ENCODE results near the gene SLC12A8. TPM values are rescaled to one million over a fixed set of nuclear protein-coding genes. Genes with fewer than 3 reads are reported as not detected.

The SLC12A8 gene
- total and polyA plus RNA-seq, 9 of the 15 experiments (the other 6 are each of a cell fraction or from before 2014, with no cell fraction given) = 0.04 to 0.33 (median 0.09) TPM; not detected in 4

DNA sequence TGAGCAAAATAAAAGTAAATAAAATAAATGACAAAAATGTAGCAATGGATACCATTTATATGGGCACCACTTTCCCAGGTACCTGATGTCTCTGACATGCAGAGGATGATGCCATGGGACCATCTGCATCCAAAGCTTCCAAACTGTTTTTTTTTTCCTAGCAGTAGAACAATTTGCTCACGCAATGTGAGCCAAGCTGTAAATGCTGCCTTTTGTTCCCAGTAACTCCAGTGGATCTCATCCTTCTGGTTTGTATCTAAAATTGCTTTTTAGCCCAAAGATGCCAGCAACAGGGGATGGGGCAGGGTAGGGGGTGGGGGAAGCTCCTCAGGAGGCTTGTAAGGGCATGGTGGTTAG lies 32.7 kb downstream of the SLC12A8 start:
- no peak for FAIRE-seq
- BruUV-seq (replicated peaks) = no TSS peak
- H3K4me1 ChIP-seq (replicated peaks in 1 of 2; ENCODE audit: control insufficient read depth in 2 of 2, insufficient read depth in 2 of 2, low read length in 2 of 2) = peaks cover 0 to 7% of the 10 kb centered on the region in 2 experiments; a peak in 2 of 5 replicates
- intact Hi-C loops (cut with micrococcal nuclease) (no loop called here), in situ Hi-C loops (cut with MboI) (no loop called here)
- no peaks in the 10 kb centered on the region for H3K9me3 ChIP-seq (replicated peaks; ENCODE audit: control insufficient read depth, insufficient read depth, low read depth, low read length)
- H3K79me2 ChIP-seq (ENCODE audit: control insufficient read depth, insufficient read depth, low read length) = no peaks in the 10 kb centered on the region
- TF ChIP-seq PTBP1 (IDR thresholded peaks at IDR 0.05; ENCODE audit: low read depth, low read length) = no peak
- TF ChIP-seq WHSC1 (IDR thresholded peaks at IDR 0.05; ENCODE audit: low read length) = no peak
- no peaks in the 10 kb centered on the region for H4K20me1 ChIP-seq (replicated peaks; ENCODE audit: control insufficient read depth, insufficient read depth, low read length)
- no peaks in the 10 kb centered on the region for H3K36me3 ChIP-seq (ENCODE audit: control insufficient read depth, insufficient read depth, low read length)
- H3K4me3 ChIP-seq = no peak overlapping the region
- H2AFZ ChIP-seq (ENCODE audit: low read depth, low read length) = no peak overlapping the region
- no peak overlapping the region for H3K9ac ChIP-seq (ENCODE audit: insufficient read depth in 1 of 2, low read depth in 2 of 2, low read length in 2 of 2)
- WGBS (ENCODE audit: insufficient coverage, low coverage, missing lambda C conversion rate) = 0% methylated on average over 1 of the region's 1 CpG
- no peak for ATAC-seq
- no peaks in the 10 kb centered on the region; a peak in 1 of 5 replicates for H3K27me3 ChIP-seq (ENCODE audit: control insufficient read depth in 2 of 2, insufficient read depth in 2 of 2, low read length in 2 of 2)
- H3K9me1 ChIP-seq (ENCODE audit: control insufficient read depth, insufficient read depth, low read length) = no peaks in the 10 kb centered on the region
- ChIA-PET POLR2A (interaction anchor here (0.7 to 1.0 kb wide), 3 partner anchors 9 to 355 kb away, joined by 3 to 4 read pairs (median 3); no protein-coding TSS in a partner anchor), CTCF (ENCODE audit: low intra/inter-chr PET ratio) (no interaction called here)
- DNase-seq (ENCODE audit: extremely low read depth in 1 of 4, low spot score in 3 of 4) = no peak
- no peak overlapping the region for H3K27ac ChIP-seq (ENCODE audit: extremely low read depth, low read depth, low read length)
- no peak overlapping the region for H3K4me2 ChIP-seq (ENCODE audit: insufficient read depth, low read length)

DNA sequence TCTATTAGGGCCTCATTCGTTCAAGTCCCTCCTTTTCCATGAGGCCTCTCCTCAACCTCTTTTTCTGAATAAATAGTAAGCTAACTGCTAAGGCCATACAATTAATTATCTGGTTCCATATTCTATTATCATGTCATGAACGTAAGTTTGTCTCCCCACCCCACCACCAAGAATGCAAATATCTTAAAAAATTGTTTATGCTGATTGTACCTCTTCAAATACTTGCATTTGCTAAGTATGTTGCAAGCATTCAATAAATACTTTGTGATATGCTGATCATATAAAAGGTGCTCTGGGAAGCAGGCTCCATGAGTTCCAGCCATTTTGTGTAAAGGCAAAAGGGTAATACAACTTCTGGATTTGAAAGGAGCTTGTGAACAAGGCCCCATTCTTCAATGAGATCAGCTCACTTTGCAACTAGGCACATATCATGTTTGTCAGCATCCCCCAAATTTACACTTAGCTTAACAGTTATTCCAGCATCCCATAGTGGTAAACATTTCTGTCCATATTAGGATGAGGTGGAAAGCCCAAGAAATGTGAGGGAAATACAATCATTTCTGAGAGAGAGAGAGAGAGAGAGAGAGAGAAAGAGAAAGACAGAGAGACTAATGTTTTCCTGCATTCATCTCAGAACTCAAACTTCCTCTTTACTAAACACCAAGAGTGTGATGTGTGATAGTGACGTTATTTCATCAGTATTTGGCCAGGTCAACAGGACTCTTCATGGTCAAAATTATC lies 33.2 kb downstream of the SLC12A8 start:
- no peak overlapping the region for H2AFZ ChIP-seq (ENCODE audit: low read depth, low read length)
- no peaks in the 10 kb centered on the region for H3K79me2 ChIP-seq (ENCODE audit: control insufficient read depth, insufficient read depth, low read length)
- ChIA-PET POLR2A (interaction anchor here (0.8 to 1.0 kb wide), 2 partner anchors 9 to 14 kb away, joined by 3 to 4 read pairs; no protein-coding TSS in a partner anchor), CTCF (ENCODE audit: low intra/inter-chr PET ratio) (no interaction called here)
- no peaks in the 10 kb centered on the region for H4K20me1 ChIP-seq (replicated peaks; ENCODE audit: control insufficient read depth, insufficient read depth, low read length)
- WGBS (ENCODE audit: insufficient coverage, low coverage, missing lambda C conversion rate) = 17% methylated on average over 3 of the region's 3 CpGs
- in situ Hi-C loops (cut with MboI) = no loop called here
- H3K36me3 ChIP-seq (ENCODE audit: control insufficient read depth, insufficient read depth, low read length) = no peaks in the 10 kb centered on the region
- H3K9ac ChIP-seq (ENCODE audit: insufficient read depth in 1 of 2, low read depth in 2 of 2, low read length in 2 of 2) = no peak overlapping the region
- H3K4me3 ChIP-seq = no peak overlapping the region
- H3K9me1 ChIP-seq (ENCODE audit: control insufficient read depth, insufficient read depth, low read length) = no peaks in the 10 kb centered on the region
- no TSS peak for BruUV-seq (replicated peaks)
- no peaks in the 10 kb centered on the region; a peak in 1 of 5 replicates for H3K27me3 ChIP-seq (ENCODE audit: control insufficient read depth in 2 of 2, insufficient read depth in 2 of 2, low read length in 2 of 2)
- no peaks in the 10 kb centered on the region for H3K9me3 ChIP-seq (replicated peaks; ENCODE audit: control insufficient read depth, insufficient read depth, low read depth, low read length)
- no peak overlapping the region for H3K27ac ChIP-seq (ENCODE audit: extremely low read depth, low read depth, low read length)
- peaks cover 0 to 7% of the 10 kb centered on the region in 2 experiments; a peak in 2 of 5 replicates for H3K4me1 ChIP-seq (replicated peaks in 1 of 2; ENCODE audit: control insufficient read depth in 2 of 2, insufficient read depth in 2 of 2, low read length in 2 of 2)
- no peak overlapping the region for H3K4me2 ChIP-seq (ENCODE audit: insufficient read depth, low read length)
- ATAC-seq (no peak), DNase-seq (ENCODE audit: extremely low read depth in 1 of 4, low spot score in 3 of 4) (no peak), FAIRE-seq (no peak)
- intact Hi-C loops (cut with micrococcal nuclease) = no loop called here
- TF ChIP-seq MIER1 (IDR thresholded peaks at IDR 0.05; ENCODE audit: low read depth) (no peak), ELF4 (CRISPR knock-in tag; IDR thresholded peaks at IDR 0.05) (no peak), ZBTB7A (IDR thresholded peaks at IDR 0.05; ENCODE audit: borderline replicate concordance, control insufficient read depth, low read depth, low read length) (no peak), MCM2 (IDR thresholded peaks at IDR 0.05; ENCODE audit: low read depth) (no peak), HDAC8 (tag; IDR thresholded peaks at IDR 0.05) (no peak), MCM7 (IDR thresholded peaks at IDR 0.05) (no peak), SRSF3 (IDR thresholded peaks at IDR 0.05; ENCODE audit: insufficient read depth, low read length) (no peak), GATA2 (CRISPR knock-in tag; IDR thresholded peaks at IDR 0.05) (no peak), GTF2E2 (tag; IDR thresholded peaks at IDR 0.05) (no peak)
- TF ChIP-seq, protein P1, sequence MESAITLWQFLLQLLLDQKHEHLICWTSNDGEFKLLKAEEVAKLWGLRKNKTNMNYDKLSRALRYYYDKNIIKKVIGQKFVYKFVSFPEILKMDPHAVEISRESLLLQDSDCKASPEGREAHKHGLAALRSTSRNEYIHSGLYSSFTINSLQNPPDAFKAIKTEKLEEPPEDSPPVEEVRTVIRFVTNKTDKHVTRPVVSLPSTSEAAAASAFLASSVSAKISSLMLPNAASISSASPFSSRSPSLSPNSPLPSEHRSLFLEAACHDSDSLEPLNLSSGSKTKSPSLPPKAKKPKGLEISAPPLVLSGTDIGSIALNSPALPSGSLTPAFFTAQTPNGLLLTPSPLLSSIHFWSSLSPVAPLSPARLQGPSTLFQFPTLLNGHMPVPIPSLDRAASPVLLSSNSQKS (CRISPR knock-in tag; IDR thresholded peaks at IDR 0.05) = no peak
- TF ChIP-seq, protein P2, sequence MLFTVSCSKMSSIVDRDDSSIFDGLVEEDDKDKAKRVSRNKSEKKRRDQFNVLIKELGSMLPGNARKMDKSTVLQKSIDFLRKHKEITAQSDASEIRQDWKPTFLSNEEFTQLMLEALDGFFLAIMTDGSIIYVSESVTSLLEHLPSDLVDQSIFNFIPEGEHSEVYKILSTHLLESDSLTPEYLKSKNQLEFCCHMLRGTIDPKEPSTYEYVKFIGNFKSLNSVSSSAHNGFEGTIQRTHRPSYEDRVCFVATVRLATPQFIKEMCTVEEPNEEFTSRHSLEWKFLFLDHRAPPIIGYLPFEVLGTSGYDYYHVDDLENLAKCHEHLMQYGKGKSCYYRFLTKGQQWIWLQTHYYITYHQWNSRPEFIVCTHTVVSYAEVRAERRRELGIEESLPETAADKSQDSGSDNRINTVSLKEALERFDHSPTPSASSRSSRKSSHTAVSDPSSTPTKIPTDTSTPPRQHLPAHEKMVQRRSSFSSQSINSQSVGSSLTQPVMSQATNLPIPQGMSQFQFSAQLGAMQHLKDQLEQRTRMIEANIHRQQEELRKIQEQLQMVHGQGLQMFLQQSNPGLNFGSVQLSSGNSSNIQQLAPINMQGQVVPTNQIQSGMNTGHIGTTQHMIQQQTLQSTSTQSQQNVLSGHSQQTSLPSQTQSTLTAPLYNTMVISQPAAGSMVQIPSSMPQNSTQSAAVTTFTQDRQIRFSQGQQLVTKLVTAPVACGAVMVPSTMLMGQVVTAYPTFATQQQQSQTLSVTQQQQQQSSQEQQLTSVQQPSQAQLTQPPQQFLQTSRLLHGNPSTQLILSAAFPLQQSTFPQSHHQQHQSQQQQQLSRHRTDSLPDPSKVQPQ (CRISPR knock-in tag; IDR thresholded peaks at IDR 0.05; ENCODE audit: borderline replicate concordance) = no peak
